ENCODE results near the gene HM13.

DNA sequence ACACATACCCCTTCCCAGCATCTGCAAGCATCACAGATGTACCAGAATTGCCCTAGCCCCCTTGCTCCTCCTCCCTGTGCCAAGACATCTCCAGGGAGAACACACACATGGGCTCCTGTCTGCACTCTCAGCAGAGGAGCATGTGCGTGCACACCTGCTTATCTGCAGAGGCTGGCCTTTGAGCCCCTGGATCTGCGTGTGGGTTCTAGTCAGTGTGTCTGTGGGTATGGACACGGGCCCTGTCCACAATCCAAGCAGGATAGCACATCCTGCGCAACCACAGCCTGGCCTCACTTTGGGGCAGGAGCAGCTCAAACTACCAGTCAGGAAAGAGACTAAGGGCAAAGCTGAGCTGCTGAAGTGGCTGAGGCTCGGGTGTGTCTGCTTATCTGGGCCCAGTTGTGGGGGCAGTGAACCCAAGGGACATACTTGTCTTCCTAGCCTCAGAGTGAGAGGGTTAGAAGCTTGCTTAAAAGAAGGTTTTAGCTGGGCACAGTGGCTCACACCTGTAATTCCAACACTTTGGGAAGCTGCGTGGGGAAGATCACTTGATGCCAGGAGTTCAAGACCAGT lies 41.0 kb downstream of the HM13 start:
- TF ChIP-seq, protein P1, sequence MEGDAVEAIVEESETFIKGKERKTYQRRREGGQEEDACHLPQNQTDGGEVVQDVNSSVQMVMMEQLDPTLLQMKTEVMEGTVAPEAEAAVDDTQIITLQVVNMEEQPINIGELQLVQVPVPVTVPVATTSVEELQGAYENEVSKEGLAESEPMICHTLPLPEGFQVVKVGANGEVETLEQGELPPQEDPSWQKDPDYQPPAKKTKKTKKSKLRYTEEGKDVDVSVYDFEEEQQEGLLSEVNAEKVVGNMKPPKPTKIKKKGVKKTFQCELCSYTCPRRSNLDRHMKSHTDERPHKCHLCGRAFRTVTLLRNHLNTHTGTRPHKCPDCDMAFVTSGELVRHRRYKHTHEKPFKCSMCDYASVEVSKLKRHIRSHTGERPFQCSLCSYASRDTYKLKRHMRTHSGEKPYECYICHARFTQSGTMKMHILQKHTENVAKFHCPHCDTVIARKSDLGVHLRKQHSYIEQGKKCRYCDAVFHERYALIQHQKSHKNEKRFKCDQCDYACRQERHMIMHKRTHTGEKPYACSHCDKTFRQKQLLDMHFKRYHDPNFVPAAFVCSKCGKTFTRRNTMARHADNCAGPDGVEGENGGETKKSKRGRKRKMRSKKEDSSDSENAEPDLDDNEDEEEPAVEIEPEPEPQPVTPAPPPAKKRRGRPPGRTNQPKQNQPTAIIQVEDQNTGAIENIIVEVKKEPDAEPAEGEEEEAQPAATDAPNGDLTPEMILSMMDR (conservative IDR thresholded peaks at IDR 0.05; ENCODE audit: low read length): no peak
- TF ChIP-seq EZH2phosphoT487 (IDR thresholded peaks at IDR 0.05; ENCODE audit: borderline replicate concordance, low read depth, low read length): no peak
